GM12878 (cell line): ENCODE data around the gene YWHAG. TPM values are rescaled to one million over a fixed set of nuclear protein-coding genes. Genes with fewer than 3 reads are reported as not detected.

ENCODE experiments used
- ATAC-seq: fragments of 200-7000 bp; cut with Tn5 transposase; 3 replicates; pipeline ENCODE4 v1.9.1; 2020; ENCODE audit warnings: mild to moderate bottlenecking, moderate library complexity
- BruUV-seq: library from RNA; stranded (reverse); fragments of 400-500 nt; replicated peaks from 2 replicates; lab custom pipeline; 2021; lab: Mats Ljungman, UMichigan
- CTCF ChIA-PET: fragments of 300-600 bp; sonication (Branson Sonifier 250); formaldehyde crosslinking; extraction: SDS; loops from one replicate; lab custom pipeline; 2021; ENCODE audit warnings: inconsistent platforms; lab: Yijun Ruan, JAX
- POLR2A ChIA-PET: fragments of 350-600 bp; formaldehyde crosslinking; extraction: SDS; loops from one replicate; lab custom pipeline; 2021; ENCODE audit warnings: inconsistent platforms; lab: Charles Lee
- RAD21 ChIA-PET: fragments of 300-600 bp; sonication (Branson Sonifier 250); formaldehyde crosslinking; loops from one replicate; lab custom pipeline; 2023; ENCODE audit warnings: antibody characterized with exemption; ENCODE audit not compliant: unreplicated experiment; lab: Charles Lee
- SMC1A ChIA-PET: fragments of 300-600 bp; sonication (Branson Sonifier 250); formaldehyde crosslinking; loops from one replicate; lab custom pipeline; 2023; ENCODE audit not compliant: unreplicated experiment, uncharacterized antibody; lab: Charles Lee
- DNase-seq: peaks from one replicate; pipeline ENCODE4 v3.0.0-alpha.2; 2011; ENCODE audit warnings: low read depth, low spot score
- FAIRE-seq: peaks from 3 replicates; lab custom pipeline; 2011; peaks lifted over from hg19 to GRCh38; lab: Jason Lieb, UNC
- H2AFZ ChIP-seq: 2 replicates; pipeline ENCODE4 v1.6.0; 2011; ENCODE audit warnings: low read depth, low read length, control low read depth; ENCODE audit not compliant: control insufficient read depth
- H3K27ac ChIP-seq: 2 replicates; pipeline ENCODE4 v1.5.1; 2011; ENCODE audit warnings: control low read depth; ENCODE audit not compliant: control insufficient read depth, insufficient read depth
- H3K27me3 ChIP-seq, 2 experiments: replicated peaks in 1 of 2; 2 replicates each; pipeline versions ENCODE4 v1.6.0 to v1.6.1; 2011; ENCODE audit warnings: low read length in 1 of 2; ENCODE audit not compliant: control insufficient read depth in 2 of 2, insufficient read depth in 2 of 2
- H3K36me3 ChIP-seq, 2 experiments: 2 replicates each; pipeline ENCODE4 v1.5.1; 2011; ENCODE audit warnings: low read length in 1 of 2; ENCODE audit not compliant: control insufficient read depth in 2 of 2, insufficient read depth in 2 of 2
- H3K4me1 ChIP-seq: 2 replicates; pipeline ENCODE4 v1.6.1; 2011; ENCODE audit warnings: mild to moderate bottlenecking, low read length, moderate library complexity, mixed read lengths; ENCODE audit not compliant: control insufficient read depth, insufficient read depth
- H3K4me2 ChIP-seq: 2 replicates; pipeline ENCODE4 v1.6.0; 2011; ENCODE audit warnings: control low read depth; ENCODE audit not compliant: control insufficient read depth, insufficient read depth
- H3K4me3 ChIP-seq: fragments of 200-600 bp; sonication (generic); 2 replicates; pipeline ENCODE4 v1.5.1; 2016
- H3K79me2 ChIP-seq: 2 replicates; pipeline ENCODE4 v1.6.0; 2011; ENCODE audit warnings: low read length; ENCODE audit not compliant: control insufficient read depth, insufficient read depth
- H3K9ac ChIP-seq: 2 replicates; pipeline ENCODE4 v1.8.0; 2011; ENCODE audit warnings: low read length, control low read depth, mixed read lengths; ENCODE audit not compliant: control insufficient read depth, insufficient read depth
- H3K9me3 ChIP-seq: replicated peaks from 3 replicates; pipeline ENCODE4 v1.5.1; 2011; ENCODE audit warnings: mild to moderate bottlenecking, low read length; ENCODE audit not compliant: control insufficient read depth, insufficient read depth
- H4K20me1 ChIP-seq: 2 replicates; pipeline ENCODE4 v1.6.0; 2011; ENCODE audit not compliant: control insufficient read depth, insufficient read depth
- HCFC1 ChIP-seq: fragments of 150-350 bp; IDR thresholded peaks from 2 replicates; pipeline ENCODE4 v1.6.1; 2014; ENCODE audit warnings: low read length
- HDAC2 ChIP-seq: fragments of 200-600 bp; sonication (generic); IDR thresholded peaks from 2 replicates; pipeline ENCODE4 v1.6.1; 2017
- IKZF2 ChIP-seq, 2 experiments: fragments of 450-650 bp; IDR thresholded peaks; 2 replicates each; pipeline ENCODE4 v1.6.1; 2017; ENCODE audit warnings: mild to moderate bottlenecking in 2 of 2, moderate library complexity in 2 of 2
- MXI1 ChIP-seq: fragments of 150-350 bp; IDR thresholded peaks from 2 replicates; pipeline ENCODE4 v1.6.1; 2011; ENCODE audit warnings: low read depth, mild to moderate bottlenecking, inconsistent platforms, low read length, improper control_type of control experiment
- NBN ChIP-seq: fragments of 450-650 bp; IDR thresholded peaks from 2 replicates; pipeline ENCODE4 v1.6.1; 2016
- NR2F1 ChIP-seq: fragments of 450-650 bp; conservative IDR thresholded peaks from 2 replicates; pipeline ENCODE4 v1.6.1; 2017; ENCODE audit warnings: mild to moderate bottlenecking
- SREBF2 ChIP-seq: IDR thresholded peaks from 2 replicates; pipeline ENCODE4 v1.6.1; 2012; ENCODE audit warnings: mild to moderate bottlenecking, low read length
- SUZ12 ChIP-seq: fragments of 200-600 bp; sonication (generic); IDR thresholded peaks from one replicate; pipeline ENCODE4 v1.6.1; 2018; ENCODE audit warnings: antibody characterized with exemption, mild to moderate bottlenecking; ENCODE audit not compliant: unreplicated experiment
- WGBS: methylation state at CpG from one replicate; pipeline ENCODE4 v1.1.6; 2016; ENCODE audit warnings: low lambda C conversion rate; ENCODE audit not compliant: insufficient replicate concordance, insufficient coverage; ENCODE audit errors: missing lambda C conversion rate; 5-methylcytosine and 5-hydroxymethylcytosine counted together
- in situ Hi-C: fragments of 300-500 bp; cut with MboI; formaldehyde crosslinking; loops from 9 replicates; pipeline ENCODE4 v1.14.3; 2018; ENCODE audit warnings: mixed read lengths
- intact Hi-C: fragments of 100-400 bp; cut with micrococcal nuclease; formaldehyde crosslinking; loops from one replicate; pipeline ENCODE4 v1.14.2; 2022; ENCODE audit not compliant: unreplicated experiment
- polyA plus RNA-seq, 11 experiments: library from polyadenylated mRNA; depleted of rRNA in 4 of 11; unstranded in 6 of 11; stranded (reverse) in 5 of 11; fragments of >200 nt; fragmentation: Nextera tagmentation in 4 of 11; fragmentation: Illumina TruSeq in 1 of 11; extraction: Ambion mirVana in 4 of 11; extraction: Trizol in 1 of 11; gene quantifications; 1 replicate in 1 of 11; 2 replicates in 10 of 11; pipeline versions ENCODE4 v1.2.1 to v1.2.3, GENCODE V29; 2011 to 2016; ENCODE audit warnings: inconsistent platforms in 2 of 11, missing spikeins in 2 of 11, low read depth in 1 of 11
- total RNA-seq, 4 experiments: library from RNA; depleted of rRNA in 3 of 4; stranded (reverse); fragments of >200 nt in 3 of 4; fragmentation: Illumina TruSeq in 1 of 4; extraction: Trizol in 1 of 4; gene quantifications; 2 replicates each; pipeline versions ENCODE4 v1.2.1 to v1.2.3, GENCODE V29; 2013 to 2021
- TF ChIP-seq, protein P1 (sequence below): fragments of 450-650 bp; IDR thresholded peaks from 2 replicates; pipeline ENCODE4 v1.6.1; 2017; ENCODE audit warnings: borderline replicate concordance
- TF ChIP-seq, protein P2 (sequence below): fragments of 450-650 bp; IDR thresholded peaks from 2 replicates; pipeline ENCODE4 v1.6.1; 2018; ENCODE audit warnings: mild to moderate bottlenecking, low read depth, moderate library complexity; ENCODE audit not compliant: partially characterized antibody
- TF ChIP-seq, protein P3 (sequence below): IDR thresholded peaks from 2 replicates; pipeline ENCODE4 v1.6.1; 2011; ENCODE audit warnings: mild to moderate bottlenecking, low read depth, low read length, moderate library complexity; ENCODE audit not compliant: insufficient replicate concordance

The YWHAG gene
- total and polyA plus RNA-seq, 10 of the 15 experiments (the other 5 are each of a cell fraction or from before 2014, with no cell fraction given) = 20.2 to 157 (median 41.3) TPM

DNA sequence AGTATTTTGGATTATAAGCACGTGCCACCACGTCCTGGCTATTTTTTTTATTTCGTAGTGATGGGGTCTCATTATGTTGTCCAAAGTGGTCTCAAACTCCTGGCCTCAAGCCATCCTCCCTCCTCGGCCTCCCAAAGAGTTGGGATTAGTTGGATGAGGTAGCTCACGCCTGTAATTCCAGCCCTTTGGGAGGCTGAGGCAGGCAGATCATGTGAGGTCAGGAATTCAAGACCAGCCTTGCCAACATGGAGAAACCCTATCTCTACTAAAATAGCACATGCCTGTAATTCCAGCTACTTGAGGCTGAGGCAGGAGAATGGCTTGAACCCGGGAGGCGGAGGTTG is 21.8 kb upstream of the YWHAG start (continued):
- TF ChIP-seq HDAC2 = no peak
- TF ChIP-seq MXI1 = no peak

DNA sequence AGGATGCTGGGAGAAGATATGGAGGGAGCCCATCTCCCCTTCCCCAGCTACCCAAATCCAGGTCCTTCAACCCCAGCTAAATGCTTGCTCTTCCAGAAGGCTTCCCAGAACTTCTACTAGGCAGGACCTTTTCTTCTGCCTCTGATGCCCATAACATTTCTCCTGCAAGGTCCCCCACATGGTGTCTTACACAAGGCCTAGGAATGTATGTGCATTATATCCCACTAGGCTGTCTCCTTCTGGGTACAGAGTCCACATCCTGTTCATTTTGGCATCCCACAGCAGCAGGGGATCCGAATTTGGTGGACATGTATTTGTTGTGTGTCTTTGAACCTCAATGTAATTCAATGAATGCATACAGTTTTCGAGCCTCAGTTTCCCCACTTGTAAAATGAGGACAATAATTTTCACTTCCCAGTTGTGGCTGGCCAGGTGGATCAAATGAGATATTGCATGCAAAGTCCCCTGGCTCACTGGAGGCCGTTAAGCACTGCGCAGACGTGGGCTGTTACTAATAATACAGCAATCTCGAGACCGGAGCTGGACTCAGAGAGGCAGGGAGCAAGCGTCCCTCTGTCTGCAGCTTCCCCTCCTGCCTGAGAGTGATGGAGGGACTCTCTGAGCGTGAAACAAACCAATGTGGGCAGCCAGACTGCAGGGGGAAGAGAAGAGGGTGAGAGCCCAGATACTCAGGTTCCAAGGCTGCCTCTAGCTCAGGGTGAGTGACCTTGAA is 18.6 kb upstream of the YWHAG start:
- H3K4me3 ChIP-seq = no peak overlapping the region
- TF ChIP-seq, protein P1, sequence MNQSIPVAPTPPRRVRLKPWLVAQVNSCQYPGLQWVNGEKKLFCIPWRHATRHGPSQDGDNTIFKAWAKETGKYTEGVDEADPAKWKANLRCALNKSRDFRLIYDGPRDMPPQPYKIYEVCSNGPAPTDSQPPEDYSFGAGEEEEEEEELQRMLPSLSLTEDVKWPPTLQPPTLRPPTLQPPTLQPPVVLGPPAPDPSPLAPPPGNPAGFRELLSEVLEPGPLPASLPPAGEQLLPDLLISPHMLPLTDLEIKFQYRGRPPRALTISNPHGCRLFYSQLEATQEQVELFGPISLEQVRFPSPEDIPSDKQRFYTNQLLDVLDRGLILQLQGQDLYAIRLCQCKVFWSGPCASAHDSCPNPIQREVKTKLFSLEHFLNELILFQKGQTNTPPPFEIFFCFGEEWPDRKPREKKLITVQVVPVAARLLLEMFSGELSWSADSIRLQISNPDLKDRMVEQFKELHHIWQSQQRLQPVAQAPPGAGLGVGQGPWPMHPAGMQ = no peak
- TF ChIP-seq SREBF2 = no peak
- TF ChIP-seq NBN = no peak
- TF ChIP-seq IKZF2 (IDR thresholded peaks at IDR 0.05) = no peak
- TF ChIP-seq, protein P2, sequence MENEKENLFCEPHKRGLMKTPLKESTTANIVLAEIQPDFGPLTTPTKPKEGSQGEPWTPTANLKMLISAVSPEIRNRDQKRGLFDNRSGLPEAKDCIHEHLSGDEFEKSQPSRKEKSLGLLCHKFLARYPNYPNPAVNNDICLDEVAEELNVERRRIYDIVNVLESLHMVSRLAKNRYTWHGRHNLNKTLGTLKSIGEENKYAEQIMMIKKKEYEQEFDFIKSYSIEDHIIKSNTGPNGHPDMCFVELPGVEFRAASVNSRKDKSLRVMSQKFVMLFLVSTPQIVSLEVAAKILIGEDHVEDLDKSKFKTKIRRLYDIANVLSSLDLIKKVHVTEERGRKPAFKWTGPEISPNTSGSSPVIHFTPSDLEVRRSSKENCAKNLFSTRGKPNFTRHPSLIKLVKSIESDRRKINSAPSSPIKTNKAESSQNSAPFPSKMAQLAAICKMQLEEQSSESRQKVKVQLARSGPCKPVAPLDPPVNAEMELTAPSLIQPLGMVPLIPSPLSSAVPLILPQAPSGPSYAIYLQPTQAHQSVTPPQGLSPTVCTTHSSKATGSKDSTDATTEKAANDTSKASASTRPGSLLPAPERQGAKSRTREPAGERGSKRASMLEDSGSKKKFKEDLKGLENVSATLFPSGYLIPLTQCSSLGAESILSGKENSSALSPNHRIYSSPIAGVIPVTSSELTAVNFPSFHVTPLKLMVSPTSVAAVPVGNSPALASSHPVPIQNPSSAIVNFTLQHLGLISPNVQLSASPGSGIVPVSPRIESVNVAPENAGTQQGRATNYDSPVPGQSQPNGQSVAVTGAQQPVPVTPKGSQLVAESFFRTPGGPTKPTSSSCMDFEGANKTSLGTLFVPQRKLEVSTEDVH = no peak
- no peak for TF ChIP-seq SUZ12
- TF ChIP-seq, protein P3, sequence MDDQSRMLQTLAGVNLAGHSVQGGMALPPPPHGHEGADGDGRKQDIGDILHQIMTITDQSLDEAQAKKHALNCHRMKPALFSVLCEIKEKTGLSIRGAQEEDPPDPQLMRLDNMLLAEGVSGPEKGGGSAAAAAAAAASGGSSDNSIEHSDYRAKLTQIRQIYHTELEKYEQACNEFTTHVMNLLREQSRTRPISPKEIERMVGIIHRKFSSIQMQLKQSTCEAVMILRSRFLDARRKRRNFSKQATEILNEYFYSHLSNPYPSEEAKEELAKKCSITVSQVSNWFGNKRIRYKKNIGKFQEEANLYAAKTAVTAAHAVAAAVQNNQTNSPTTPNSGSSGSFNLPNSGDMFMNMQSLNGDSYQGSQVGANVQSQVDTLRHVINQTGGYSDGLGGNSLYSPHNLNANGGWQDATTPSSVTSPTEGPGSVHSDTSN = no peak
- TF ChIP-seq NR2F1 = no peak
- TF ChIP-seq HCFC1 = no peak
- ChIA-PET RAD21 (interaction anchor here (1.3 to 1.7 kb wide), 3 partner anchors 13 to 59 kb away, joined by 5 to 6 read pairs (median 5); partner anchors contain the start of gene YWHAG), POLR2A (interaction anchor here (0.5 to 1.3 kb wide), 7 partner anchors 13 to 1343 kb away, joined by 3 to 7 read pairs (median 4); no protein-coding TSS in a partner anchor), SMC1A (interaction anchor here (2.5 kb wide), 1 partner anchor 17 kb away, joined by 12 read pairs; the partner anchor contains the start of gene YWHAG), CTCF (interaction anchor here (0.5 kb wide), 1 partner anchor 11 kb away, joined by 5 read pairs; no protein-coding TSS in a partner anchor)
- no peak for ATAC-seq
- H2AFZ ChIP-seq = peak overlapping the region; percentile 29; the same call in 1 of the 2 replicates
- no peaks in the 10 kb centered on the region for H3K9me3 ChIP-seq
- FAIRE-seq = no peak
- WGBS = 12% methylated on average over 9 of the region's 9 CpGs
- no peak overlapping the region for H3K4me2 ChIP-seq
- no peaks in the 10 kb centered on the region for H4K20me1 ChIP-seq
- H3K36me3 ChIP-seq = no peaks in the 10 kb centered on the region
- intact Hi-C loops (no loop called here), in situ Hi-C loops (no loop called here)
- BruUV-seq = no TSS peak
- peaks cover 3% of the 10 kb centered on the region for H3K4me1 ChIP-seq
- H3K79me2 ChIP-seq = no peaks in the 10 kb centered on the region
- H3K9ac ChIP-seq = no peak overlapping the region
- no peak overlapping the region for H3K27ac ChIP-seq
- H3K27me3 ChIP-seq = no peaks in the 10 kb centered on the region
- no peak for DNase-seq
